Sciatic nerve (tissue), 2 donors: ENCODE measurements around the gene PAQR5. TPM values are rescaled to one million over a fixed set of nuclear protein-coding genes. Genes with fewer than 3 reads are reported as not detected.
"Not testable (repeated sequence)": the region's sequence is repeated elsewhere in the genome, so short reads cannot be mapped to it uniquely, and the experiment has no call there.

Experiments used
- ATAC-seq: fragments of 200-7000 bp; cut with Tn5 transposase; one replicate; pipeline ENCODE4 v1.9.1; 2020; ENCODE audit warnings: mild to moderate bottlenecking, moderate library complexity
- DNase-seq: peaks from one replicate; pipeline ENCODE4 v3.0.0-alpha.2; 2020; ENCODE audit warnings: low spot score
- intact Hi-C: fragments of 100-400 bp; cut with DNase I; formaldehyde crosslinking; loops from one replicate; pipeline ENCODE4 v1.14.2; 2022
- total RNA-seq: library from RNA; stranded (reverse); fragmentation: NEBNext Ultra II Directional; extraction: Animal tissue kit (Norgen Biotek cat#: 25700); gene quantifications from one replicate; pipeline ENCODE4 v1.2.1, GENCODE V29; 2021
- donor health status: DM: no; HTN: no; CAD: no.
- donor health status: DM: no; HTN: no; CAD: no.

The PAQR5 gene
- total RNA-seq, 1 donor from 2014 or later, result 6.5 TPM

DNA sequence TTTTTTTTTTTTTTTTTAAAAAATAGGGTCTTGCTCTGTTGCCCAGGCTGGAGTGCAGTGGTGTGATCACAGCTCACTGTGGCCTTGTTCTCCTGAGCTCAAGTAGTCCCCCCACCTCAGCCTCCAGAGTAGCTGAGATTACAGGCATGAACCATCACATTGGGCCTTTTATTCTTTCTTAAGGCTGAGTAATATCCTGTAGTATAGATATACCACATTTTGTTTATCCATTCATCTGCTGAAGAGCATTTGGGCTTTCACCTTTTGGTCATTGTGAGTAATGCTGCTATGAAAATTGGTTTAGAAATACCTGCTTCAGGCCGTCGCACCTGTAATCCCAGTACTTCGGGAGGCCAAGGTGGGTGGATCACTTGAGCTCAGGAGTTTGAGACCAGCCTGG is 42.6 kb downstream of the PAQR5 start:
- intact Hi-C loops, result no loop called here
- ATAC-seq, result no peak
- DNase-seq, result no peak

DNA sequence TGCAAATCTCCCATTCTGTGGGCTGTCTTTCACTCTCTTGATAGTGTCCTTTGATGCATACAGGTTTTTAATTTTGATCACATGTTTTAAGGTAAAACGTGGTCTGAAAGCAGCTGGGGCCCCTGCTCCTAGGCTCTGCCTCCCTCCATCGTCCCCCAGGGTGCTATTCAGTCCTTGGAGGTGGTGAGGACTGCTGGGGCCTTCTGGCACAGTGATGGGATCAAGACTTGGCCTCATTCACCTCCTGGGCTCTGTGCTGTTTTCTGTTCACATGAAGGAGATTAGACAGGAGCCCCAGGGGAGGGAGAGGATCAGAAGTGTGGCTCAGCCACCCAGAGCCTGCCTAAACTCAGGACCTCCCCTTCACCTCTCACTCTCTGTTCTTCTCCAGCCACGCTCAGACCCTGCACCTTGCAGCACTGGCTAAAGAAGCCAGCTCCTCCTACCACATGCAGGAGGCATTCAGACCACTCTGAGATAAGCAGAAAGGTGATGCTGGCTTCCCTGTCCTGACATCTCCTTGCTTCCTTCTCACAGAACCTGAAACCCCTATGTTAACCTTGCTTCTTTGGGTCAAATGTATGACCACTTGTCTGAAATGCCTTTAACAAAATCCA is 43.9 kb downstream of the PAQR5 start:
- ATAC-seq (no peak), DNase-seq (no peak)
- intact Hi-C loops, result no loop called here

DNA sequence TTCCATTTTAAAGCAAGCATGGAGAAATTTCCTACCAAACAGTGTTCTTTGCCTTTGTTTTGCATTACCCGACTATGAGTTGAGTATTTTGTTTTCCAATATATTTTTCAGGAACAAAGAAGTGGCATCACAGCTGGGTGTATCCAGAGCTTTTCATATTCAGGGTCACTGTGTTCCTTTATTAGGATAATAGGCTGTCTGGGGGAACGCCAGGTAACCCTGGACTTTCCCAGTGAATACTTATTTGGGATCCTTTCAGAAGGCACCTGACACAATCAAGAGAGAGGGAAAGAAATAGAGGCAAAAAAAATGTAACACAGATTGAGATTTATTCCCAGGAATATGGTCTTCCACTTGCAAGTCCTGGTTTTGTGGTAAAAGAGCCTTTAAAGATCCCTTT is 44.4 kb downstream of the PAQR5 start:
- intact Hi-C loops, result no loop called here
- ATAC-seq, result no peak
- no peak for DNase-seq

GRCh38 chr15:69344238-69344637 is 45.5 kb downstream of the PAQR5 start:
- DNase-seq (no peak), ATAC-seq (no peak)
- intact Hi-C loops, result no loop called here

- no peak for DNase-seq
- ATAC-seq, result no peak
- intact Hi-C loops, result no loop called here
These were observed 47.4 kb downstream of the PAQR5 start for GRCh38 chr15:69346112-69346511.

- intact Hi-C loops, result no loop called here
- ATAC-seq, result no peak
- DNase-seq, result no peak
These were observed 52.6 kb downstream of the PAQR5 start for GRCh38 chr15:69351333-69351732.

DNA sequence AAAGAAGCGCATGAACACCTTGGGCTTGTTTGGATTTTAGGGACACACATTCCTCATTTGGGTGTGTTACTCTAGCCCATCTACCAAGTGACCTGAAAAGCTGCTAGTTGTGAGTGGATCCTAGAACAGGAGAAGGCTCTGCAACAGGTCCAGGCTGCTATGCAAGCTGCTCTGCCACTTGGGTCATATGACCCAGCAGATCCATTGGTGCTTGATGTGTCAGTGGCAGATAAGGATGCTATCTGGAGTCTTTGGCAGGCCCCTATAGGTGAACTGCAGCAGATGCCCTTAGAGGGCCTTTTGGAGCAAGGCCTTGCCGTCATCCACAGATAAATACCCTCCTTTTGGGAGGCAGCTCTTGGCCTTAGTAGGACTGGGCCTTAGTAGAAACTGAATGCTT is 53.2 kb downstream of the PAQR5 start:
- ATAC-seq, result no peak
- intact Hi-C loops, result no loop called here
- DNase-seq, result no peak

DNA sequence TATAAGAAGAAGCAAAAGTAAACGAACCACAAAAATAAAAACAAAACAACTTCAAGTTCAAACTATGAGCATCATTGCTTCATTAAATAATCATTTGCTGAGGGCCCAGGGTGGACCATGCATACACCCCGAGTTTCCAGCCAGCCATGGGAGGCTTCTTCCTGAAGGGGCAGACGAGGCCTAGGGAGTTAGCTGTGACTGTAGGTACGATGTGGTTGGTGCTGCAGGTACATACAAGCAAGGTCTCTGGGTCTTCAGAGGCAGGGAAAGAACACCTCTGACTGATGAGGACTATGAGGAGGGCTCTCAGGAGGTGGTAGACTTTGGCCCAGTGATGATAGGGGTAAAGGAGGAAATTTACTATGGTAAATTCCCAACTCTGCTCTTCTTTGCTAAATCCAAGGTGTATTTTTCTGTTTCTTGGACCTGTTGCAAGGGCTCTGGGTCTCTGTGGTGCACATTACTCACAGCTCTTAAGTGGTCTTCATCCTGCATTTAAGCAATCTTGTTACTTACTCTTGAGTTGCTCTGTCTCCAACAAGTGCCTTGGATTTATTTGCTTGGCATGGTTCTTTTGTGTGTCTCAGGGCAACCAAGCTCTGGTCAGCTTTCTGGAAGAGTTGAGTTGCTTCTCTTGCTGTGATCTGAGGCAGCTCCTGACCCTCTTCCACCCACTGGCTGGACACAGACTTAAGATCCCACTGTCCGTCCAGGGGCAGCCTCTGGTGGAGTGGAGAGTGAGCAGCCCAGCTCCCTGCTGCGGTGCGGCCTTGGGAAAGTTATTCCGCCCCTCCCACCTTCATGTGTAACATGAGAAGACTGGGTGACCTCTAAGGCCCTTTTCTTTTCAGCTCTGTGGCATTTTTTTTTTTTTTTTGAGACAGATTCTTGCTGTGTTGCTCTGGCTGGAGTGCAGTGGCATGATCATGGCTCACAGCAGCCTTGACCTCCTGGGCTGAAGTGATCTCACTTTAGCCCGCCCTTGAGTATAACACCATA is 59.4 kb downstream of the PAQR5 start:
- intact Hi-C loops, result no loop called here
- DNase-seq (no peak), ATAC-seq (no peak)

DNA sequence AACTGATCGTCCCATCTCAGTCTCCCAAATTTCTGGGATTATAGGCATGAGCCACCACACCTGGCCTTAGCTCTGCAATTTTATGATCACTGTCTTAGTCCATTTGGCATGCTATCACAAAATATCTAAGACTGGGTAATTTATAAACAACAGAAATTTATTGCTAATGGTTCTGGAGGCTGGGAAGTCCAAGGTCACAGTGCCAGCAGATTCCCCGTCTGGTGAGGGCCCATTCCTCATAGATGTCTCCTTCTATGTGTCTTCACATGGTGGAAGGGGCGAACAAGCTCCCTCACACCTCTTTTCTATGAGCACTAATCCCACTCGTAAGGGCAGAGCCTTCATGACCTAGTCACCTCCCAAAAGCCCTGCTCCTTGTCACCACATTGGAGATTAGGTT is 60.1 kb downstream of the PAQR5 start:
- intact Hi-C loops, result no loop called here
- ATAC-seq, result no peak
- DNase-seq, result no peak

GRCh38 chr15:69359722-69360121 is 61.0 kb downstream of the PAQR5 start:
- DNase-seq (no peak), ATAC-seq (no peak)
- intact Hi-C loops, result no loop called here

DNA sequence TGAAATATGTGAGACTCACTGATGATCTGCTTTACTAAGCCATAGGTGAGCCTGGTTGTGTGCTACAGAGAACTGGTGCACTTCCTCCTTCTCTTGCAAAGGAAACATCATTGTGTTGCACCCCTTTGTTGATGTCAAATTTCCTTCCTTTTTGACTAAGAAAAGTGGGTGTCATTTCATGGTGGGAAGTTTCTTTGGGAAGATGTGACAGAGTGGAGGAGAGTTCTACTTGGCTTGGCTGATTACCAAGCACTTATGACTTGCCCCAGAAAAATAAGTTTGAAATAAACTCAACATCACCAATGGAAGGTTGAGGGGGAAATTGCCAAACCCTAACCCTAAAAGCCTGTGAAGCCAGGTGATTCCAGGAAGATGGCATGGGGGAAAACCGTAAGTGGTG is 61.9 kb downstream of the PAQR5 start:
- intact Hi-C loops, result no loop called here
- DNase-seq (no peak), ATAC-seq (no peak)

- DNase-seq (no peak), ATAC-seq (no peak)
- intact Hi-C loops, result no loop called here
These were observed 68.5 kb downstream of the PAQR5 start for GRCh38 chr15:69367236-69367635.

GRCh38 chr15:69369631-69370030 is 70.9 kb downstream of the PAQR5 start:
- DNase-seq, result no peak
- no peak for ATAC-seq
- intact Hi-C loops, result no loop called here

DNA sequence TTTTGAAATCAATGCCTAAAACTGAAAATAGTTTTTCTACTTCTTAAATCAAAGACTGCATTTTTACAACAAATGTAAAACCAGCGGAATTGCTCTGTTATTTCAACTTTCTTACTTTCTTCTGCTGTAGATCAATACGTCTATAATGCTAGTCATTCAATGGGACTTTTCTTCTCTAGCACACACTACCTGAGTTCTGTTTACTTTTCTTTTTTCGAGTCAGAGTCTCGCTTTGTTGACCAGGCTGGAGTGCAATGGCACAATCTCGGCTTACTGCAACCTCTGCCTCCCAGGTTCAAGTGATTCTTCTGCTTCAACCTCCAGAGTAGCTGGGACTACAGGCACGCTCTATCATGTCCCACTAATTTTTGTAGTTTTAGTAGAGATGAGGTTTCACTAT is 74.7 kb downstream of the PAQR5 start:
- ATAC-seq (no peak), DNase-seq (no peak)
- intact Hi-C loops, result no loop called here

GRCh38 chr15:69375151-69375790 is 76.6 kb downstream of the PAQR5 start:
- no peak for DNase-seq
- no peak for ATAC-seq
- intact Hi-C loops, result no loop called here

GRCh38 chr15:69377216-69377970 is 78.7 kb downstream of the PAQR5 start:
- DNase-seq (no peak), ATAC-seq (no peak)
- intact Hi-C loops, result no loop called here

DNA sequence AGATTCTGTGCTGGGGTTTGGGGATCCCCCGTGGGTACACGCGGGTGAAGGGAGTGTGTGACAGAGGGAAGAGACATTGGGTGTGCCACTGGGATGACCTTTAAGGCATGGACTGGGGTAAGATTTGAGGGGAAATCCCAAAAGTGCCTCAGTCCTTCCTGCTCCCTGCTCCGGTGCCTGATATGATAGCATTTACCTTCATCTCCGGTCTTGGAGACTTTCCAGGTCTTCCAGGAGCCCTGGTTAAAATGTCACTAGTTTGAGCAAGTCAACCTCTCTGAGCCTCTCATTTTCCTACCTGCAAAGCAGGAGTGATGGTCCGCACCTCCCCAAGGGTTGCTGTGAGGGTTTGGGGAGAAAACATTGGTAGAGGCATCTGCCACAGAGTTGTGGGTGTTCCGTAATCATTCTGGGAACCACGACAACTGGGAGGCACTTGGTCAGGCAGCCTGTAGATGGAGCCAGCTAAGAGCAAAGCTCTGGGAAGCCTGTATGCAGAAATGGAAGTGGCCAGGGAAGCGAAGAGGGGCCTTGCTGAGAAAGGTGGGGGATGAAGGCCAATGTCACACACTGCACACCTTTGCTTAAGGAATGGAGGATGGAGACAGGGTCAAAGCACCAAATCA is 81.5 kb downstream of the PAQR5 start:
- intact Hi-C loops, result no loop called here
- no peak for DNase-seq
- ATAC-seq, result no peak

DNA sequence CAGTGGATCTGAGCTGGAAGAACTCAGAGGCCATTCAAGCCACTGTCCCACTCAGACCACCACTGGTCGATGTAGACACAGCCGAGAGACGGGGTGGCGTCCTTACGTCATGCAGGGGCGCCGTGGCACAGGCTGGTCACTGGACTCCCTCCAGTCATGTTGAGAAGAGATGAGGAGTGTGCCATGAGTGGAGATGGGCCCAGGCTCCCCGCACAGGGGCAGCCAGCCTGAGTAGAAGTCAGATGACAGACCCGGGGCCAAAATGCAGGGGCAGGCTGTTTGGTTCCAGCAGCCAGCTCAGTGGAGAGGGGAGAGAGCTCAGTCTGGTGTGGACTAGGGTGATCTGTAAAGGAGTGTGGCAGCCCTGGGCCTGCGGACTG is 82.0 kb downstream of the PAQR5 start:
- ATAC-seq, result no peak
- no peak for DNase-seq
- intact Hi-C loops, result no loop called here

GRCh38 chr15:69382176-69382575 is 83.5 kb downstream of the PAQR5 start:
- intact Hi-C loops, DNase-seq, ATAC-seq: not testable (repeated sequence)
